ENCODE results near the gene WWOX. TPM values are rescaled to one million over a fixed set of nuclear protein-coding genes. Genes with fewer than 3 reads are reported as not detected.

The WWOX gene
- total and polyA plus RNA-seq, 2 of the 13 experiments (the other 11 are each of a cell fraction or from before 2014, with no cell fraction given) = 9.1 to 37.4 TPM

DNA sequence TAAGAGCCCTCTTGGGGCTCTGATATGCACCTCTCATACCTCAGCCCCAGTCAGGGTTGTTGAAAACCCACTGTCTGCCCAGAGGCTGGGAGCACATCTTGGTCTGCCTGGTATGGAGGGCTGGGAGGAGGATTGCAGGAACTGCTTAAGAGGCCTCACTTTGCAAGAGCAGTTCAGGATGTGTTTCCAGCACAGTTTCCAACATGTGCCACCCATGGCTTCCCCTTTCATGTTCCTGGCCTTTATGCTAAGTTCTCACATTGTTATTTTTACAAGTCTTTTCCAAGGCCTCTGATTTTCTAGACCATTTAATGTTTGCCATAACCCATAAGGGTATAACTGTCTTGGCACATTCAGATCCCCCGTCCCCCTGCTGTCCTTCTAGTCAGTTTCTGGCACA is 155.4 kb downstream of the WWOX start:
- BruUV-seq (replicated peaks) = no TSS peak
- H4K20me1 ChIP-seq (ENCODE audit: insufficient read depth, low read length) = no peaks in the 10 kb centered on the region
- no peaks in the 10 kb centered on the region for H3K36me3 ChIP-seq (replicated peaks in 1 of 2; ENCODE audit: control insufficient read depth in 1 of 2, insufficient read depth in 2 of 2, low read length in 2 of 2)
- H3K27me3 ChIP-seq (ENCODE audit: control insufficient read depth in 1 of 2, insufficient read depth in 2 of 2, low read length in 2 of 2) = no peaks in the 10 kb centered on the region
- in situ Hi-C loops (cut with HindIII; ENCODE audit: extremely low pct_ligation_motif_present, low pct_unique_long_range_greater_than_20kb) = no loop called here
- FAIRE-seq = no peak
- H3K27ac ChIP-seq (ENCODE audit: extremely low read length, insufficient read depth, low read length) = no peak overlapping the region
- no peaks in the 10 kb centered on the region for H3K79me2 ChIP-seq (ENCODE audit: insufficient read depth, low read length)
- POLR2A ChIA-PET = no interaction called here
- no peak overlapping the region for H2AFZ ChIP-seq (ENCODE audit: low read length)
- no peak overlapping the region for H3K4me3 ChIP-seq (replicated peaks in 1 of 3; ENCODE audit: insufficient read depth in 1 of 3, low read depth in 2 of 3, low read length in 3 of 3)
- no peak overlapping the region for H3K4me2 ChIP-seq (ENCODE audit: low read depth, low read length)
- H3K9ac ChIP-seq (ENCODE audit: insufficient read depth, low read depth, low read length) = no peak overlapping the region
- CTCF ChIA-PET (ENCODE audit: low intra/inter-chr PET ratio, low total read pairs) = no interaction called here
- H3K4me1 ChIP-seq (ENCODE audit: insufficient read depth, low read length) = peaks cover 68% of the 10 kb centered on the region
- intact Hi-C loops (cut with micrococcal nuclease; ENCODE audit: unreplicated experiment) = loop anchor here (10.0 kb wide), 1 partner anchor 120 kb away; no protein-coding TSS in a partner anchor
- DNase-seq (ENCODE audit: low spot score) = no peak
- ATAC-seq = no peak
- no peaks in the 10 kb centered on the region for H3K9me3 ChIP-seq (ENCODE audit: low read length)
- WGBS (ENCODE audit: low lambda C conversion rate) = 100% methylated on average over 1 of the region's 1 CpG
- TF ChIP-seq TCF7 (IDR thresholded peaks at IDR 0.05; ENCODE audit: low read depth) = no peak
- TF ChIP-seq, protein P1, sequence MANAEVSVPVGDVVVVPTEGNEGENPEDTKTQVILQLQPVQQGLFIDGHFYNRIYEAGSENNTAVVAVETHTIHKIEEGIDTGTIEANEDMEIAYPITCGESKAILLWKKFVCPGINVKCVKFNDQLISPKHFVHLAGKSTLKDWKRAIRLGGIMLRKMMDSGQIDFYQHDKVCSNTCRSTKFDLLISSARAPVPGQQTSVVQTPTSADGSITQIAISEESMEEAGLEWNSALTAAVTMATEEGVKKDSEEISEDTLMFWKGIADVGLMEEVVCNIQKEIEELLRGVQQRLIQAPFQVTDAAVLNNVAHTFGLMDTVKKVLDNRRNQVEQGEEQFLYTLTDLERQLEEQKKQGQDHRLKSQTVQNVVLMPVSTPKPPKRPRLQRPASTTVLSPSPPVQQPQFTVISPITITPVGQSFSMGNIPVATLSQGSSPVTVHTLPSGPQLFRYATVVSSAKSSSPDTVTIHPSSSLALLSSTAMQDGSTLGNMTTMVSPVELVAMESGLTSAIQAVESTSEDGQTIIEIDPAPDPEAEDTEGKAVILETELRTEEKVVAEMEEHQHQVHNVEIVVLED (CRISPR knock-in tag; IDR thresholded peaks at IDR 0.05; ENCODE audit: borderline replicate concordance) = no peak
- no peak for TF ChIP-seq SALL1 (CRISPR knock-in tag; IDR thresholded peaks at IDR 0.05)
- no peak for TF ChIP-seq ZNF605 (CRISPR knock-in tag; IDR thresholded peaks at IDR 0.05)
- no peak for TF ChIP-seq PRMT3 (CRISPR knock-in tag; IDR thresholded peaks at IDR 0.05; ENCODE audit: borderline replicate concordance, low read depth)
- no peak for TF ChIP-seq ETV6 (CRISPR knock-in tag; conservative IDR thresholded peaks at IDR 0.05)
- TF ChIP-seq, protein P2, sequence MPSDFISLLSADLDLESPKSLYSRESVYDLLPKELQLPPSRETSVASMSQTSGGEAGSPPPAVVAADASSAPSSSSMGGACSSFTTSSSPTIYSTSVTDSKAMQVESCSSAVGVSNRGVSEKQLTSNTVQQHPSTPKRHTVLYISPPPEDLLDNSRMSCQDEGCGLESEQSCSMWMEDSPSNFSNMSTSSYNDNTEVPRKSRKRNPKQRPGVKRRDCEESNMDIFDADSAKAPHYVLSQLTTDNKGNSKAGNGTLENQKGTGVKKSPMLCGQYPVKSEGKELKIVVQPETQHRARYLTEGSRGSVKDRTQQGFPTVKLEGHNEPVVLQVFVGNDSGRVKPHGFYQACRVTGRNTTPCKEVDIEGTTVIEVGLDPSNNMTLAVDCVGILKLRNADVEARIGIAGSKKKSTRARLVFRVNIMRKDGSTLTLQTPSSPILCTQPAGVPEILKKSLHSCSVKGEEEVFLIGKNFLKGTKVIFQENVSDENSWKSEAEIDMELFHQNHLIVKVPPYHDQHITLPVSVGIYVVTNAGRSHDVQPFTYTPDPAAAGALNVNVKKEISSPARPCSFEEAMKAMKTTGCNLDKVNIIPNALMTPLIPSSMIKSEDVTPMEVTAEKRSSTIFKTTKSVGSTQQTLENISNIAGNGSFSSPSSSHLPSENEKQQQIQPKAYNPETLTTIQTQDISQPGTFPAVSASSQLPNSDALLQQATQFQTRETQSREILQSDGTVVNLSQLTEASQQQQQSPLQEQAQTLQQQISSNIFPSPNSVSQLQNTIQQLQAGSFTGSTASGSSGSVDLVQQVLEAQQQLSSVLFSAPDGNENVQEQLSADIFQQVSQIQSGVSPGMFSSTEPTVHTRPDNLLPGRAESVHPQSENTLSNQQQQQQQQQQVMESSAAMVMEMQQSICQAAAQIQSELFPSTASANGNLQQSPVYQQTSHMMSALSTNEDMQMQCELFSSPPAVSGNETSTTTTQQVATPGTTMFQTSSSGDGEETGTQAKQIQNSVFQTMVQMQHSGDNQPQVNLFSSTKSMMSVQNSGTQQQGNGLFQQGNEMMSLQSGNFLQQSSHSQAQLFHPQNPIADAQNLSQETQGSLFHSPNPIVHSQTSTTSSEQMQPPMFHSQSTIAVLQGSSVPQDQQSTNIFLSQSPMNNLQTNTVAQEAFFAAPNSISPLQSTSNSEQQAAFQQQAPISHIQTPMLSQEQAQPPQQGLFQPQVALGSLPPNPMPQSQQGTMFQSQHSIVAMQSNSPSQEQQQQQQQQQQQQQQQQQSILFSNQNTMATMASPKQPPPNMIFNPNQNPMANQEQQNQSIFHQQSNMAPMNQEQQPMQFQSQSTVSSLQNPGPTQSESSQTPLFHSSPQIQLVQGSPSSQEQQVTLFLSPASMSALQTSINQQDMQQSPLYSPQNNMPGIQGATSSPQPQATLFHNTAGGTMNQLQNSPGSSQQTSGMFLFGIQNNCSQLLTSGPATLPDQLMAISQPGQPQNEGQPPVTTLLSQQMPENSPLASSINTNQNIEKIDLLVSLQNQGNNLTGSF (CRISPR knock-in tag; IDR thresholded peaks at IDR 0.05) = no peak
- TF ChIP-seq ZNF317 (CRISPR knock-in tag; IDR thresholded peaks at IDR 0.05) = no peak
- TF ChIP-seq, protein P3, sequence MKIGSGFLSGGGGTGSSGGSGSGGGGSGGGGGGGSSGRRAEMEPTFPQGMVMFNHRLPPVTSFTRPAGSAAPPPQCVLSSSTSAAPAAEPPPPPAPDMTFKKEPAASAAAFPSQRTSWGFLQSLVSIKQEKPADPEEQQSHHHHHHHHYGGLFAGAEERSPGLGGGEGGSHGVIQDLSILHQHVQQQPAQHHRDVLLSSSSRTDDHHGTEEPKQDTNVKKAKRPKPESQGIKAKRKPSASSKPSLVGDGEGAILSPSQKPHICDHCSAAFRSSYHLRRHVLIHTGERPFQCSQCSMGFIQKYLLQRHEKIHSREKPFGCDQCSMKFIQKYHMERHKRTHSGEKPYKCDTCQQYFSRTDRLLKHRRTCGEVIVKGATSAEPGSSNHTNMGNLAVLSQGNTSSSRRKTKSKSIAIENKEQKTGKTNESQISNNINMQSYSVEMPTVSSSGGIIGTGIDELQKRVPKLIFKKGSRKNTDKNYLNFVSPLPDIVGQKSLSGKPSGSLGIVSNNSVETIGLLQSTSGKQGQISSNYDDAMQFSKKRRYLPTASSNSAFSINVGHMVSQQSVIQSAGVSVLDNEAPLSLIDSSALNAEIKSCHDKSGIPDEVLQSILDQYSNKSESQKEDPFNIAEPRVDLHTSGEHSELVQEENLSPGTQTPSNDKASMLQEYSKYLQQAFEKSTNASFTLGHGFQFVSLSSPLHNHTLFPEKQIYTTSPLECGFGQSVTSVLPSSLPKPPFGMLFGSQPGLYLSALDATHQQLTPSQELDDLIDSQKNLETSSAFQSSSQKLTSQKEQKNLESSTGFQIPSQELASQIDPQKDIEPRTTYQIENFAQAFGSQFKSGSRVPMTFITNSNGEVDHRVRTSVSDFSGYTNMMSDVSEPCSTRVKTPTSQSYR (CRISPR knock-in tag; IDR thresholded peaks at IDR 0.05; ENCODE audit: borderline replicate concordance) = no peak
- no peak for TF ChIP-seq ZNF562 (CRISPR knock-in tag; IDR thresholded peaks at IDR 0.05; ENCODE audit: borderline replicate concordance)
- TF ChIP-seq NPAS2 (CRISPR knock-in tag; IDR thresholded peaks at IDR 0.05; ENCODE audit: borderline replicate concordance) = no peak
- no peak for TF ChIP-seq HES4 (CRISPR knock-in tag; IDR thresholded peaks at IDR 0.05; ENCODE audit: borderline replicate concordance)
- TF ChIP-seq ZNF772 (CRISPR knock-in tag; IDR thresholded peaks at IDR 0.05) = no peak
- TF ChIP-seq HNRNPUL1 (IDR thresholded peaks at IDR 0.05; ENCODE audit: low read depth, low read length) = no peak
- TF ChIP-seq ZNF468 (CRISPR knock-in tag; IDR thresholded peaks at IDR 0.05) = no peak
